ENCODE results near the gene PTPRH.

DNA sequence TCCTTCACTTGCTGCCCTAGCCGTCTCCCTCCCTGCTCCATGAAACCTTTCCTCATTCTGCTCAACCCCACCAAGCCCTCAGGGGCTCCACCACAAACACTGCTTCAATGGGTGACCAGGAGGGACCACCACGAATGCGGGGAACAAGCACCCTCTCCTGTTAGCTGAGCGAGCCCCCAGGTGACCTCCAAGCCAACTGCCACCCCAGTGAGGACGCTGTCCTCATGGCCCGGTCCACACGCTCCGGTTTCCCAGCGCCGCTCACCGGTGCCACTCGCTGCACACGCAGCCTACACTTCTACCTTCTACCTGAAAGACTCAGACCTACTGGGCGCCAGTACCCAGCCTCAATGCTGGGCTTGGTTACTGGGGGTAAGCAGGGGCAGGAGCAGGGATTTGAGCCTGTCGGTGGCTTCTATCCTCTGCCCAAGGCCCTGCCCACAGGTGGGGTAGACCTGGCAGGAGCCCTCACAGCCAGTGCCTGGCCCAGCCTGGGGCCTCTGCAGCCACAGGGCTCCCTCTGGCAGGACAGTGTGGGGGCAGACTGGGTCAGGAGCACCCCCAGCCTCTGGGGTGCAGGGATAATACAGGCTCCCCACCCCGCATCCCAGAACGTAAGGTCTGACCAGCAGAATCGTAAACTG is 20.0 kb upstream of the PTPRH start:
- TF ChIP-seq, protein P1, sequence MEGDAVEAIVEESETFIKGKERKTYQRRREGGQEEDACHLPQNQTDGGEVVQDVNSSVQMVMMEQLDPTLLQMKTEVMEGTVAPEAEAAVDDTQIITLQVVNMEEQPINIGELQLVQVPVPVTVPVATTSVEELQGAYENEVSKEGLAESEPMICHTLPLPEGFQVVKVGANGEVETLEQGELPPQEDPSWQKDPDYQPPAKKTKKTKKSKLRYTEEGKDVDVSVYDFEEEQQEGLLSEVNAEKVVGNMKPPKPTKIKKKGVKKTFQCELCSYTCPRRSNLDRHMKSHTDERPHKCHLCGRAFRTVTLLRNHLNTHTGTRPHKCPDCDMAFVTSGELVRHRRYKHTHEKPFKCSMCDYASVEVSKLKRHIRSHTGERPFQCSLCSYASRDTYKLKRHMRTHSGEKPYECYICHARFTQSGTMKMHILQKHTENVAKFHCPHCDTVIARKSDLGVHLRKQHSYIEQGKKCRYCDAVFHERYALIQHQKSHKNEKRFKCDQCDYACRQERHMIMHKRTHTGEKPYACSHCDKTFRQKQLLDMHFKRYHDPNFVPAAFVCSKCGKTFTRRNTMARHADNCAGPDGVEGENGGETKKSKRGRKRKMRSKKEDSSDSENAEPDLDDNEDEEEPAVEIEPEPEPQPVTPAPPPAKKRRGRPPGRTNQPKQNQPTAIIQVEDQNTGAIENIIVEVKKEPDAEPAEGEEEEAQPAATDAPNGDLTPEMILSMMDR (IDR thresholded peaks at IDR 0.05) = no peak
- no peak for TF ChIP-seq POLR2AphosphoS5 (IDR thresholded peaks at IDR 0.05)

Data from gastroesophageal sphincter (tissue), 3 donors.